Measurements from ENCODE around the gene BST1. TPM values are rescaled to one million over a fixed set of nuclear protein-coding genes. Genes with fewer than 3 reads are reported as not detected.

BST1 gene
- total RNA-seq, 1 donor from 2014 or later: 0.45 TPM

GRCh38 chr4:15717657-15718416 lies 15.0 kb downstream of the BST1 start:
- H3K9ac ChIP-seq: no peak overlapping the region
- no peak overlapping the region for H2AFZ ChIP-seq (replicated peaks)
- H3K4me3 Mint-ChIP-seq: no peak overlapping the region

GRCh38 chr4:15718465-15718864 lies 15.6 kb downstream of the BST1 start:
- no peak overlapping the region for H3K4me2 ChIP-seq
- H3K4me1 Mint-ChIP-seq: no peaks in the 10 kb centered on the region
- no peak overlapping the region for H2AFZ ChIP-seq (replicated peaks)
- no peaks in the 10 kb centered on the region for H3F3A ChIP-seq (ENCODE audit: low read depth)
- H3K27me3 Mint-ChIP-seq (ENCODE audit: insufficient read depth, low read depth): no peaks in the 10 kb centered on the region
- no peaks in the 10 kb centered on the region for H3K27me3 ChIP-seq
- H3K27ac ChIP-seq: no peak overlapping the region
- H4K20me1 ChIP-seq (ENCODE audit: low read depth): no peaks in the 10 kb centered on the region
- no peaks in the 10 kb centered on the region for H3K4me1 ChIP-seq
- H3K9ac ChIP-seq: no peak overlapping the region
- H3K36me3 ChIP-seq: no peaks in the 10 kb centered on the region
- H3K36me3 Mint-ChIP-seq: no peaks in the 10 kb centered on the region
- H3K9me3 ChIP-seq (ENCODE audit: low read depth): no peaks in the 10 kb centered on the region
- no peaks in the 10 kb centered on the region for H3K79me2 ChIP-seq (ENCODE audit: low read depth)
- no peak overlapping the region for H3K4me3 Mint-ChIP-seq
- H3K9me3 Mint-ChIP-seq: no peaks in the 10 kb centered on the region
- no peak overlapping the region for H3K4me3 ChIP-seq
- no peak for TF ChIP-seq EZH2phosphoT487 (IDR thresholded peaks at IDR 0.05)
- TF ChIP-seq CTCF (IDR thresholded peaks at IDR 0.05): no peak
- no peak for TF ChIP-seq EZH2 (IDR thresholded peaks at IDR 0.05)
- no peak overlapping the region for H3K27ac Mint-ChIP-seq
- DNase-seq (ENCODE audit: low spot score): no peak

More at GRCh38 chr4:15717657-15718416, 15.0 kb downstream of the BST1 start:
- TF ChIP-seq EZH2 (IDR thresholded peaks at IDR 0.05) (no peak), EZH2phosphoT487 (IDR thresholded peaks at IDR 0.05) (no peak), CTCF (IDR thresholded peaks at IDR 0.05) (no peak)
- no peaks in the 10 kb centered on the region for H3K27me3 ChIP-seq
- no peak overlapping the region for H3K4me3 ChIP-seq
- H3K36me3 ChIP-seq: no peaks in the 10 kb centered on the region
- no peaks in the 10 kb centered on the region for H3K79me2 ChIP-seq (ENCODE audit: low read depth)
- no peaks in the 10 kb centered on the region for H3K9me3 Mint-ChIP-seq
- H3K27ac ChIP-seq: no peak overlapping the region
- H3F3A ChIP-seq (ENCODE audit: low read depth): no peaks in the 10 kb centered on the region
- H3K4me1 ChIP-seq: no peaks in the 10 kb centered on the region
- H3K27me3 Mint-ChIP-seq (ENCODE audit: insufficient read depth, low read depth): no peaks in the 10 kb centered on the region
- no peak overlapping the region for H3K27ac Mint-ChIP-seq
- H3K9me3 ChIP-seq (ENCODE audit: low read depth): no peaks in the 10 kb centered on the region
- H3K4me2 ChIP-seq: no peak overlapping the region
- no peaks in the 10 kb centered on the region for H4K20me1 ChIP-seq (ENCODE audit: low read depth)
- no peaks in the 10 kb centered on the region for H3K36me3 Mint-ChIP-seq
- DNase-seq (ENCODE audit: low spot score): no peak
- H3K4me1 Mint-ChIP-seq: no peaks in the 10 kb centered on the region

GRCh38 chr4:15718959-15719358 lies 16.1 kb downstream of the BST1 start:
- Histone ChIP-seq H3K4me2 (no peak overlapping the region), H3K4me1 (no peaks in the 10 kb centered on the region), H3K9ac (no peak overlapping the region), H3F3A (ENCODE audit: low read depth) (no peaks in the 10 kb centered on the region), H2AFZ (replicated peaks) (no peak overlapping the region), H3K27me3 (no peaks in the 10 kb centered on the region), H4K20me1 (ENCODE audit: low read depth) (no peaks in the 10 kb centered on the region), H3K9me3 (ENCODE audit: low read depth) (no peaks in the 10 kb centered on the region), H3K4me3 (no peak overlapping the region), H3K36me3 (no peaks in the 10 kb centered on the region), H3K27ac (no peak overlapping the region), H3K79me2 (ENCODE audit: low read depth) (no peaks in the 10 kb centered on the region)
- Mint-ChIP-seq H3K27me3 (ENCODE audit: insufficient read depth, low read depth) (no peaks in the 10 kb centered on the region), H3K36me3 (no peaks in the 10 kb centered on the region), H3K4me1 (no peaks in the 10 kb centered on the region), H3K9me3 (no peaks in the 10 kb centered on the region), H3K4me3 (no peak overlapping the region), H3K27ac (no peak overlapping the region)
- DNase-seq (ENCODE audit: low spot score): no peak
- no peak for TF ChIP-seq EZH2phosphoT487 (IDR thresholded peaks at IDR 0.05)
- no peak for TF ChIP-seq EZH2 (IDR thresholded peaks at IDR 0.05)
- no peak for TF ChIP-seq CTCF (IDR thresholded peaks at IDR 0.05)

All from neural progenitor cell (in vitro differentiated cells).